Peyer's patch (tissue), 4 donors: ENCODE results near the gene LCN1. TPM values are rescaled to one million over a fixed set of nuclear protein-coding genes. Genes with fewer than 3 reads are reported as not detected.
A peak's percentile ranks its signal among the peaks of the same experiment; 100 is the strongest.

Experiments used
- DNase-seq, 3 donors: peaks; one replicate each; pipeline ENCODE4 v3.0.0-alpha.2; 2017 to 2019
- H3K27ac ChIP-seq, 4 donors: fragments of 200-600 bp; sonication (generic); one replicate each; pipeline ENCODE4 v1.5.1; 2016 to 2019
- H3K27me3 ChIP-seq, 2 donors: fragments of 200-600 bp; sonication (generic); one replicate each; pipeline ENCODE4 v1.5.1; 2019
- H3K36me3 ChIP-seq, 3 donors: fragments of 200-600 bp; sonication (generic); one replicate each; pipeline ENCODE4 v1.5.1; 2016 to 2019
- H3K4me1 ChIP-seq, 4 donors: fragments of 200-600 bp; sonication (generic); one replicate each; pipeline ENCODE4 v1.5.1; 2016 to 2019
- H3K4me3 ChIP-seq, 4 donors: fragments of 200-600 bp; sonication (generic); 1 replicate in 3 of 4; 2 replicates in 1 of 4; pipeline ENCODE4 v1.5.1; 2016 to 2019; ENCODE audit warnings: mild to moderate bottlenecking in 1 of 4
- H3K9me3 ChIP-seq, 4 donors: fragments of 200-600 bp; sonication (generic); one replicate each; pipeline ENCODE4 v1.5.1; 2016 to 2019; ENCODE audit warnings: mild to moderate bottlenecking in 1 of 4
- POLR2A ChIP-seq, 2 donors: fragments of 450-650 bp; IDR thresholded peaks; one replicate each; pipeline ENCODE4 v1.5.1; 2017; ENCODE audit warnings: antibody characterized with exemption in 2 of 2, mild to moderate bottlenecking in 2 of 2, moderate library complexity in 2 of 2
- total RNA-seq, 4 donors: library from RNA; depleted of rRNA; stranded (reverse); fragments of >200 nt; gene quantifications; one replicate each; pipeline ENCODE4 v1.1.0, GENCODE V29; 2016
- TF ChIP-seq, protein P1 (sequence below), 6 experiments: fragments of 450-650 bp in 4 of 6; fragments of 200-600 bp in 2 of 6; sonication (generic) in 1 of 6; IDR thresholded peaks; one replicate each; pipeline ENCODE4 v1.5.1; 2017 to 2019; ENCODE audit warnings: antibody characterized with exemption in 6 of 6, mild to moderate bottlenecking in 3 of 6, moderate library complexity in 1 of 6

LCN1 gene
- total RNA-seq, 4 donors from 2014 or later: not detected

DNA sequence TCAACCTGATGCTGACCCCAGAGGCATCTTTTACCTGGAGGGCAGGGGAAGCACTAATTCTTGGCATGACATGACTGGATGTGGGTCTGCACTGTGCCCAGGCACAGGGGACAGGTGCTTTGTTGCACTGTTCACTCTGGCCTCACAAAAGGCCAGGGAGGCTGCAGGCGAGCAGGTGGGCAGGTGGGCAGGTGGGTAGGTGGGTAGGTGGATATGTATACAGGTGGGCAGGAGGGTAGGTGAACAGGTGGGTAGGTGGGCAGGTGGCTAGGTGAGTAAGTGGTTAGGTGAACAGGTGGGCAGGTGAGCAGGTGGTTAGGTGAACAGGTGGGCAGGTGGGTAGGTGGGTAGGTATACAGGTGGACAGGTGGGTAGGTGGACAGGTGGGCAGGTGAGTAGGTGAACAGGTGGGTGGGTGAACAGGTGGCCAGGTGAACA lies 41.8 kb downstream of the LCN1 start:
- Histone ChIP-seq H3K36me3 (no peaks in the 10 kb centered on the region), H3K9me3 (no peaks in the 10 kb centered on the region), H3K4me1 (no peaks in the 10 kb centered on the region), H3K4me3 (no peak overlapping the region), H3K27ac (no peak overlapping the region), H3K27me3 (no peaks in the 10 kb centered on the region)
- DNase-seq: peak in 1 of 3 donors; percentile 24
- TF ChIP-seq, protein P1, sequence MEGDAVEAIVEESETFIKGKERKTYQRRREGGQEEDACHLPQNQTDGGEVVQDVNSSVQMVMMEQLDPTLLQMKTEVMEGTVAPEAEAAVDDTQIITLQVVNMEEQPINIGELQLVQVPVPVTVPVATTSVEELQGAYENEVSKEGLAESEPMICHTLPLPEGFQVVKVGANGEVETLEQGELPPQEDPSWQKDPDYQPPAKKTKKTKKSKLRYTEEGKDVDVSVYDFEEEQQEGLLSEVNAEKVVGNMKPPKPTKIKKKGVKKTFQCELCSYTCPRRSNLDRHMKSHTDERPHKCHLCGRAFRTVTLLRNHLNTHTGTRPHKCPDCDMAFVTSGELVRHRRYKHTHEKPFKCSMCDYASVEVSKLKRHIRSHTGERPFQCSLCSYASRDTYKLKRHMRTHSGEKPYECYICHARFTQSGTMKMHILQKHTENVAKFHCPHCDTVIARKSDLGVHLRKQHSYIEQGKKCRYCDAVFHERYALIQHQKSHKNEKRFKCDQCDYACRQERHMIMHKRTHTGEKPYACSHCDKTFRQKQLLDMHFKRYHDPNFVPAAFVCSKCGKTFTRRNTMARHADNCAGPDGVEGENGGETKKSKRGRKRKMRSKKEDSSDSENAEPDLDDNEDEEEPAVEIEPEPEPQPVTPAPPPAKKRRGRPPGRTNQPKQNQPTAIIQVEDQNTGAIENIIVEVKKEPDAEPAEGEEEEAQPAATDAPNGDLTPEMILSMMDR (IDR thresholded peaks at IDR 0.05): no peak
- no peak for TF ChIP-seq POLR2A (IDR thresholded peaks at IDR 0.05)

DNA sequence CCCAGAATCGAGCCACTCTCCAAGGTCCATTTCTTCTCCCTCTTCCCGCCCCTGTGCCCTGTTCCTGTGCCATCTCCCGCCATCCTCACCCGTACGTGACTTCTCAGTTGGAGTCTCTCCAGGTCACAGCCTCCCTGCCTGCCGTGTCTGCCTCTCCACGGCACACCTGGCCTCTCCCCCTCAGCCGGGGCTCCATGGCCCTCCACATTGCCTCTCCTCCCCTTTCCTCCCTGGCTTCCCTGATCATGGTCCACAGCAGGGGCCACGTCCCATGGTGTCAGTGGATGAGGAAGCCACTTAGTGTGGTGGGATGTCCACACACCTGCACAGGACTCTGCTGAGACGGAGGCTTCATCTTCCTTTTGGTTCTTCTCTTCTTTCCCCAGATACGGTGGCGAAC lies 42.6 kb downstream of the LCN1 start:
- Histone ChIP-seq H3K27ac (no peak overlapping the region), H3K27me3 (no peaks in the 10 kb centered on the region), H3K36me3 (no peaks in the 10 kb centered on the region), H3K4me1 (no peaks in the 10 kb centered on the region), H3K9me3 (no peaks in the 10 kb centered on the region), H3K4me3 (no peak overlapping the region)
- TF ChIP-seq, protein P1 (IDR thresholded peaks at IDR 0.05): no peak
- no peak for TF ChIP-seq POLR2A (IDR thresholded peaks at IDR 0.05)
- DNase-seq: peak in 1 of 3 donors; percentile 19

DNA sequence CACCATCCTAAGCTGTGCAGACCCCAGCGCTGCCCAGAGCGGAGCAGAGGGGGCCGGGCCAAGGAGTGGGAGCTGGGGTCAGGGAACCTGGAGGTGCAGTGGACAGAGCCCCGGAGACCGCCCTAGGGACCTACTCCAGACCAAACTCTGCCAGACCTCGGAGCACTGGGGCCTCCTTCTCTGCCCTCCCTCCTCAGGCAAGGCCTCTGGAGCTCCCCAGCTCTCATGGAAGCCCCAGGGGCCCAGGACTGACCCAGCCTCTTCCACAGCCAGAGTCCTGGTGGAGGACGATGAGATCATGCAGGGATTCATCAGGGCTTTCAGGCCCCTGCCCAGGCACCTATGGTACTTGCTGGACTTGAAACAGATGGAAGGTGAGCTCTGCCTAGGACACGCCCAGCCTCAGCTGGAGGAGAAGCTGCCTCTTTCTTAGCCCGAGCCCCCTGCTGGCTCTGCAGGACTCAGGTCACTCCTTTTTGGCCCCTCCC lies 43.9 kb downstream of the LCN1 start:
- no peaks in the 10 kb centered on the region for H3K9me3 ChIP-seq
- no peaks in the 10 kb centered on the region for H3K4me1 ChIP-seq
- H3K36me3 ChIP-seq: no peaks in the 10 kb centered on the region
- H3K4me3 ChIP-seq: no peak overlapping the region
- DNase-seq: peak in 1 of 3 donors; percentile 28
- TF ChIP-seq, protein P1 (IDR thresholded peaks at IDR 0.05): no peak
- TF ChIP-seq POLR2A (IDR thresholded peaks at IDR 0.05): no peak
- no peaks in the 10 kb centered on the region for H3K27me3 ChIP-seq
- no peak overlapping the region for H3K27ac ChIP-seq

DNA sequence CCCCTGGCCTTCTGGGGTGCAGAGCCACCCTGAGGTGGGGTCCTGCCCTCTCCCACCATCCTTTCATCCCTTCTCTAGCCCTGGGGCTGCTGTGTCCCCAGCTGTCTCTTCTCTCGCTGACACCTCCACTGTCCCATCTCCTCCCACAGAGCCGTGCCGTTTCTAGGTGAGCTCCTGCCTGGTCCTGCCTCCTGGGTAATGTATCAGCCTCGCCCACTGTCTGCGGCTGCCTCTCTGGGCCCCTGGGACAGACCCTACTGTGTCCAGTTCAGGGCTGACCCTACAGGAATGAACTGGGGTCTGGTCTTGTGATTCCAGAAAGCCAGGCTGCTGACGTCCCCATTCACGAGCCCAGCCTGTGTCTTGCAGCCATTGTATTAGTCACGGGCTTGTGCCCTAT lies 44.4 kb downstream of the LCN1 start:
- H3K4me1 ChIP-seq: no peaks in the 10 kb centered on the region
- no peak for TF ChIP-seq POLR2A (IDR thresholded peaks at IDR 0.05)
- TF ChIP-seq, protein P1 (IDR thresholded peaks at IDR 0.05): no peak
- H3K4me3 ChIP-seq: no peak overlapping the region
- no peak overlapping the region for H3K27ac ChIP-seq
- DNase-seq: peak in 1 of 3 donors; percentile 14
- H3K36me3 ChIP-seq: no peaks in the 10 kb centered on the region
- no peaks in the 10 kb centered on the region for H3K27me3 ChIP-seq
- H3K9me3 ChIP-seq: no peaks in the 10 kb centered on the region

DNA sequence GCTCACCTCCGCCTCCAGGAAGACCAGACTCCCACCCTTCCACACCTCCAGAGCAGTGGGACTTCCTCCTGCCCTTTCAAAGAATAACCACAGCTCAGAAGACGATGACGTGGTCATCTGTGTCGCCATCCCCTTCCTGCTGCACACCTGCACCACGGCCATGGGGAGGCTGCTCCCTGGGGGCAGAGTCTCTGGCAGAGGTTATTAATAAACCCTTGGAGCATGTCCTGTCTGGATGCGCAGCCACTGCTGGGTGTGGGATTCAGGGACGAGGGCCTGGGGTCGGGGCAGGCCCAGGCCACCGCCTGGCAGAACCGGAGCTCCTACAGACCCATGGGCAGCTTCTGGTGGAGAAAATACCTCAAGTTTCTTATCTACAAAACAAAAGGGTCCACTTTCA lies 45.3 kb downstream of the LCN1 start:
- H3K4me1 ChIP-seq: no peaks in the 10 kb centered on the region
- no peaks in the 10 kb centered on the region for H3K27me3 ChIP-seq
- H3K4me3 ChIP-seq: no peak overlapping the region
- peak in 1 of 3 donors; percentile 15 for DNase-seq
- no peak overlapping the region for H3K27ac ChIP-seq
- no peaks in the 10 kb centered on the region for H3K9me3 ChIP-seq
- no peaks in the 10 kb centered on the region for H3K36me3 ChIP-seq
- TF ChIP-seq POLR2A (IDR thresholded peaks at IDR 0.05): no peak
- TF ChIP-seq, protein P1 (IDR thresholded peaks at IDR 0.05): no peak

DNA sequence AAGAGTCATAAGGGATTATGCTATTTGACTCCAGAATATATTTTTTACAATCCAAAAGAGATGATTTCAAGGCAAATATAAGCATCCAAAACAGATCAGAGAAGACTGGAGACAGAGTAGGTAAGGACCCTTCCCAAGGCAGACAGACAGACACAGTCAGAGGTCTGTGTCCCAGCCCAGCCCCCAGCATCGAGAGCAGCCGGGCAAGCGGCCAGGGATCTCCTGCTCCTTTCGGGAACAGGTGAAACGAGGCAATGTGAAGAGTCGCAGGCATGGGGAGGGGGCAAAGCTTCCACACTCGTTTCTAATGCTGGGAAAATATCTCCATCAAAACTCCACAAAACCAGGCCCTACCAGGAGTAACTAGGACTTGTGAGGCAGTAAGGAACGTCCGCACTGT lies 46.1 kb downstream of the LCN1 start:
- peak in 1 of 3 donors; percentile 21 for DNase-seq
- H3K9me3 ChIP-seq: no peaks in the 10 kb centered on the region
- H3K36me3 ChIP-seq: no peaks in the 10 kb centered on the region
- no peak overlapping the region for H3K27ac ChIP-seq
- H3K27me3 ChIP-seq: no peaks in the 10 kb centered on the region
- H3K4me3 ChIP-seq: no peak overlapping the region
- TF ChIP-seq, protein P1 (IDR thresholded peaks at IDR 0.05): no peak
- no peak for TF ChIP-seq POLR2A (IDR thresholded peaks at IDR 0.05)
- H3K4me1 ChIP-seq: no peaks in the 10 kb centered on the region
